ENCODE results near the gene TLE1. TPM values are rescaled to one million over a fixed set of nuclear protein-coding genes. Genes with fewer than 3 reads are reported as not detected.

TLE1 gene
- total RNA-seq, 1 donor from 2014 or later: 124 TPM

DNA sequence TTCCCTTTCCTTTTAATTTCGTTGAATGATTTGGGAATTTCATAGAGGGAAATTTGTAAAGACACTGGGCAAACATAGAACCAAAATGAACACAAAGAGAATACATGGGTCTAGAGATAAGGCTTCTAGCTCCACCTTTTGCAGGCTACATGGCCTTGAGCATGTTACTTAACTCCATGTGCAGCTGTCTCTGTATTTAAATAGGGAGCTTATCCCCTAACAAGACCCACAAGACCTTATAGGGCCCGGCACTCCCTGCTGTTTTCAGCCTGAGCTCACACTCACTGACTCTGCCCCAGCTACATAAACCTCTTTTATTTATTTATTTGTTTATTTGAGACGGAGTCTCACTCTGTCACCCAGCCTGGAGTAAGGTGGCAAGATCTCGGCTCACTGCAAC lies 30.6 kb upstream of the TLE1 start:
- TF ChIP-seq, protein P1, sequence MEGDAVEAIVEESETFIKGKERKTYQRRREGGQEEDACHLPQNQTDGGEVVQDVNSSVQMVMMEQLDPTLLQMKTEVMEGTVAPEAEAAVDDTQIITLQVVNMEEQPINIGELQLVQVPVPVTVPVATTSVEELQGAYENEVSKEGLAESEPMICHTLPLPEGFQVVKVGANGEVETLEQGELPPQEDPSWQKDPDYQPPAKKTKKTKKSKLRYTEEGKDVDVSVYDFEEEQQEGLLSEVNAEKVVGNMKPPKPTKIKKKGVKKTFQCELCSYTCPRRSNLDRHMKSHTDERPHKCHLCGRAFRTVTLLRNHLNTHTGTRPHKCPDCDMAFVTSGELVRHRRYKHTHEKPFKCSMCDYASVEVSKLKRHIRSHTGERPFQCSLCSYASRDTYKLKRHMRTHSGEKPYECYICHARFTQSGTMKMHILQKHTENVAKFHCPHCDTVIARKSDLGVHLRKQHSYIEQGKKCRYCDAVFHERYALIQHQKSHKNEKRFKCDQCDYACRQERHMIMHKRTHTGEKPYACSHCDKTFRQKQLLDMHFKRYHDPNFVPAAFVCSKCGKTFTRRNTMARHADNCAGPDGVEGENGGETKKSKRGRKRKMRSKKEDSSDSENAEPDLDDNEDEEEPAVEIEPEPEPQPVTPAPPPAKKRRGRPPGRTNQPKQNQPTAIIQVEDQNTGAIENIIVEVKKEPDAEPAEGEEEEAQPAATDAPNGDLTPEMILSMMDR (conservative IDR thresholded peaks at IDR 0.05; ENCODE audit: low read depth, low read length): no peak
- no peak for DNase-seq (ENCODE audit: low read depth)
- H3K4me3 ChIP-seq (ENCODE audit: low read depth, low read length): no peak overlapping the region

DNA sequence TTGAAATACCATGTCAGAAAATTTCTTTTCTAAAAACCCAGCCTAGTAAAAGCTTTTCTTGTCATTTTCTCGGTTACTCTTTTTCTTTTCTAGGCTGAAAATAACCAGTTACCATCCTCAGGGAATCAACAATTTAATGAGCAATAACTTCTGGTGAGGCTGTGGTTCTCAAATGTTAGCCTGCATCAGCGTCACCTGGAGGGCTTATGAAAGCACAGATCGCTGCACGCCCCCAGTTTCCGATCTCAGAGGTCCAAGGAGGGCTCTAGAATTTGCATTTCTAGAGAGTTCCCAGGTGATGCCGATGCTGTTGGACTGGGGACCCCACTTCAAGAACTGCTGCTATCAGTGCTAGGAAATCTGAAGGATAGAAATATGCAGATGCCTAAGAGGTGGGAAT lies 28.9 kb upstream of the TLE1 start:
- no peak for DNase-seq (ENCODE audit: low read depth)
- no peak overlapping the region for H3K4me3 ChIP-seq (ENCODE audit: low read depth, low read length)
- TF ChIP-seq, protein P1 (conservative IDR thresholded peaks at IDR 0.05; ENCODE audit: low read depth, low read length): no peak

DNA sequence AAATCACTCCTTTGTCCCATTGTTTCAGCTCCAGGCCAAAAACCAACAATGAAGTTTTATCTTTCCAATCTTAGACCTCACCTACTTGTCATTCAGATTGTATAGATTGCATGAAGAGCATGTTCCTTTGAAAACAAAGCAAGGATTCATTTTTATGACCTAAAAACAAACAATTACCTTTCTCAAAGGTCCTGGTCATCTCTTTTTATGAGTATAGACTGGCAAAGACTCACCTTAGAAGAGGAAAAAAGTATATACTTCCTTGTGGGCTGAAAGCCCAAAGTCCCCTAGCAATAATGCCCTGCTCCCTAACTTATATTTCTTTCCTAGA lies 28.4 kb upstream of the TLE1 start:
- no peak for DNase-seq (ENCODE audit: low read depth)
- H3K4me3 ChIP-seq (ENCODE audit: low read depth, low read length): no peak overlapping the region
- TF ChIP-seq, protein P1 (conservative IDR thresholded peaks at IDR 0.05; ENCODE audit: low read depth, low read length): no peak

DNA sequence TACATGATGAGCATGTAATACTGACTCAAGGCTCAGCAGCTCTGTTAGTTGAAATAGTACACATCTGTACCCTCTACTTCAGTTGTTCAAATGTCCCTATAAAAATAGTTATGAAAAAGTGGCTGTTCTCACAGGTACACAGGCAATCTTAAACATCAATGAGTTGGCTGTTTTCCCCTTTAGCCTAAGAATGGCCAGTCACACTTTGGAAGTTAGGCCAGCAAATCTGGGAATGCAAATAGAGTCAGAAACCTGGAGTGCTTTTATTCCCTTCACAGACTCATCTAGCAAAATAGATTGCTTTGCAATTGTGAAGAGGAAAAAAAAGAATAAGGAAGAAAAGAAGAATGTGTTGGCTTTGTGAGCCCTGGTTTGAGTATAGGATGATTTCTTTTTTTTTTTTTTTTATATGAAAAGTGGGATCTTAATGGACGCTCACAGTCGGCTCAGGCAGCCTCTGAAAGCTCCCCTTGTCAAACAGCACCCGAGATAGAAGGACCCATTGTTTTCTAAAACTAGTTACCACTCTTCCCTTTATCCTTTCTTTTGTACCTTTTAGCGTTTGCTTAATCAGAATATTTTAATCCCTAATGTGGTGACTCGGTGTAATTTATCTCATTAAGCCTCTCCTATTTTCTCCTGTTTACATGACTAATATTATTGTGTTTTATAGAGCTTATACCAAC lies 27.9 kb upstream of the TLE1 start:
- TF ChIP-seq, protein P1 (conservative IDR thresholded peaks at IDR 0.05; ENCODE audit: low read depth, low read length): no peak
- DNase-seq (ENCODE audit: low read depth): no peak
- no peak overlapping the region for H3K4me3 ChIP-seq (ENCODE audit: low read depth, low read length)

DNA sequence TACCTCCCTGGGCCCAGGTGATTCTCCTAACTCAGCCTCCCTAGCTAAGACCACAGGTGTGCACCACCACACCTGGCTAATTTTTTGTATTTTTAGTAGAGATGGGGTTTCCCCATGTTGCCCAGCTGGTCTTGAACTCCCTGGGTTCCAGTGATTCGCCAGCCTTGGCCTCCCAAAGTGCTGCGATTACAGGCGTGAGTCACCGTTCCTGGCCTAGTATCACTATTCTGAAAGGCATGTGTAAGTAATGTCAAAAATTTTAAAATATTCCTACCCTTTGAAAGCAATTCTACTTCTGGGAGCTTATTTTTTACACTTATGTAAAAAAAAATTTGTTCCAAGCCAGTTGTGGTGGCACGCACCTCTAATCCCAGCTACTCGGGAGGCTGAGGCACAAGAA lies 27.1 kb upstream of the TLE1 start:
- DNase-seq (ENCODE audit: low read depth): no peak
- TF ChIP-seq, protein P1 (conservative IDR thresholded peaks at IDR 0.05; ENCODE audit: low read depth, low read length): no peak
- no peak overlapping the region for H3K4me3 ChIP-seq (ENCODE audit: low read depth, low read length)

DNA sequence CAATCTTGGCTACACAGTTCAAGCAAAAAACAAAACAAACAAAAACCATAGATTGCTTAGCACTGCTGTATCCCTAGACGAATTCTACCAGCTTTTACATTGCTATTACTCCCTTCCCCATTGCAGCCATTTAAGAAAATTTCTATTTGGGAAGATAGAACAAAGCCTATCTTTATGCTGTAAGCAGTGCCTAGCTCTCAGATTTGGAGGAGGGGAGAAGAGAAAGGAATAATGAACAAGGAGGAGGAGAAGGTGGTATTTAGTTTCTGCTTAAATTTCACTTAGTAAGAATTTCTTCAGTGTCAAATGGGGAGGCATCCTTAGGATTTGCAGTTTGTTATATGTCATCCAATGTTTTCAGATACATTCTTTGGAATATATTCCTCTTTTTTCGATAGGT lies 16.2 kb upstream of the TLE1 start:
- DNase-seq (ENCODE audit: low read depth): no peak
- TF ChIP-seq, protein P1 (conservative IDR thresholded peaks at IDR 0.05; ENCODE audit: low read depth, low read length): no peak

DNA sequence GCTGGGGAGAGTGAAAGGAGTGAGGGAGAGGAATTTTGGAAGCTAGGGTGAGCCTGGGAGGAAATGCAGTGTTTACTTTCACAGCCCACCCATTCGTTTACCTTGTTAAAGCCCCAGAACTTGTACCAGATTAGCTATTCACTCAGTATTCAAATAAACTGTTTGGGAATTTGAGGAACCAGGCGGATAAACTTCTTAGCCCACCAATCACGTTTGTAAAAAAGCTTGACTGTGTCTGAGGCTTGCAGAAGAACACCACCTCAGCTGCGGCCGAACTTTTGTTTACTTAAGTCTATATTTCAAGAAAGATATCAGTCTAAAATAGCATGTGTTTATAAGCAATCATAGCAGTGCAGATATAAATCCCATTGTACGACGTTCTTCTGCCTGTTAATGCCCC lies 5.2 kb upstream of the TLE1 start:
- TF ChIP-seq, protein P1 (conservative IDR thresholded peaks at IDR 0.05; ENCODE audit: low read depth, low read length): no peak
- H3K4me3 ChIP-seq (ENCODE audit: low read depth, low read length): no peak overlapping the region
- no peak for DNase-seq (ENCODE audit: low read depth)

More for the DNA sequence above, 16.2 kb upstream of the TLE1 start:
- H3K4me3 ChIP-seq (ENCODE audit: low read depth, low read length): no peak overlapping the region
